H1 (cell line): ENCODE data around the gene HEPHL1. TPM values are rescaled to one million over a fixed set of nuclear protein-coding genes. Genes with fewer than 3 reads are reported as not detected.

Experiments
- CTCF ChIA-PET: fragments of 300-600 bp; sonication (Branson Sonifier 250); formaldehyde crosslinking; loops from one replicate; lab custom pipeline; 2021; ENCODE audit not compliant: partially characterized antibody; lab: Charles Lee
- POLR2A ChIA-PET: fragments of 300-600 bp; sonication (Branson Sonifier 250); formaldehyde crosslinking; loops from one replicate; lab custom pipeline; 2021; ENCODE audit warnings: inconsistent platforms; ENCODE audit not compliant: partially characterized antibody; lab: Charles Lee
- DNase-seq, 2 experiments: peaks; one replicate each; pipeline versions ENCODE4 v3.0.0 to v3.0.0-alpha.2; 2010 to 2022; ENCODE audit warnings: low spot score in 2 of 2, low read depth in 1 of 2, mixed read lengths in 1 of 2
- FAIRE-seq: peaks from 2 replicates; lab custom pipeline; 2011; peaks lifted over from hg19 to GRCh38; lab: Jason Lieb, UNC
- H2AFZ ChIP-seq: 2 replicates; pipeline ENCODE4 v1.8.1; 2012; ENCODE audit warnings: low read length, inconsistent platforms
- H2AK5ac ChIP-seq: 2 replicates; pipeline ENCODE4 v1.6.1; 2013; ENCODE audit warnings: low read depth, low read length
- H2BK120ac ChIP-seq: replicated peaks from 2 replicates; pipeline ENCODE3; 2013; ENCODE audit warnings: low read depth, low read length, inconsistent platforms
- H2BK12ac ChIP-seq: 2 replicates; pipeline ENCODE4 v1.6.1; 2013; ENCODE audit warnings: low read depth, low read length
- H2BK15ac ChIP-seq: 2 replicates; pipeline ENCODE4 v1.6.1; 2013; ENCODE audit warnings: low read length
- H2BK20ac ChIP-seq: 2 replicates; pipeline ENCODE4 v1.6.1; 2013; ENCODE audit warnings: low read length
- H2BK5ac ChIP-seq: 2 replicates; pipeline ENCODE4 v1.6.1; 2013; ENCODE audit warnings: low read depth, low read length
- H3K14ac ChIP-seq: 2 replicates; pipeline ENCODE4 v1.6.1; 2013; ENCODE audit warnings: inconsistent platforms; ENCODE audit not compliant: insufficient read length
- H3K18ac ChIP-seq: 2 replicates; pipeline ENCODE4 v1.6.1; 2013; ENCODE audit warnings: low read length; ENCODE audit errors: extremely low read depth
- H3K23ac ChIP-seq: 2 replicates; pipeline ENCODE4 v1.6.1; 2013; ENCODE audit warnings: inconsistent platforms; ENCODE audit not compliant: insufficient read length
- H3K23me2 ChIP-seq: 2 replicates; pipeline ENCODE4 v1.6.1; 2013; ENCODE audit warnings: low read depth, low read length
- H3K27ac ChIP-seq: 2 replicates; pipeline ENCODE4 v1.6.1; 2011; ENCODE audit warnings: low read depth, low read length, inconsistent platforms
- H3K27me3 ChIP-seq, 4 experiments: replicated peaks in 1 of 4; 1 replicate in 1 of 4; 2 replicates in 3 of 4; pipeline versions ENCODE4 v1.6.1 to v1.8.1; 2011 to 2013; ENCODE audit warnings: low read length in 3 of 4, mild to moderate bottlenecking in 3 of 4, inconsistent platforms in 2 of 4, mixed read lengths in 2 of 4, moderate library complexity in 1 of 4; ENCODE audit not compliant: control insufficient read depth in 3 of 4, insufficient read depth in 3 of 4; ENCODE audit errors: extremely low read depth in 1 of 4
- H3K36me3 ChIP-seq, 4 experiments: 2 replicates each; pipeline versions ENCODE4 v1.6.1 to v1.8.1; 2011 to 2013; ENCODE audit warnings: mild to moderate bottlenecking in 4 of 4, low read length in 3 of 4, moderate library complexity in 2 of 4, control low read depth in 1 of 4, inconsistent platforms in 1 of 4; ENCODE audit not compliant: insufficient read depth in 4 of 4, control insufficient read depth in 2 of 4
- H3K4ac ChIP-seq: replicated peaks from 2 replicates; pipeline ENCODE3; 2013; ENCODE audit warnings: low read length, low read depth, mixed read lengths, inconsistent platforms; ENCODE audit not compliant: insufficient read length
- H3K4me1 ChIP-seq, 4 experiments: replicated peaks in 1 of 4; 1 replicate in 1 of 4; 2 replicates in 3 of 4; pipeline versions ENCODE4 v1.6.1 to v1.8.1; 2011 to 2013; ENCODE audit warnings: low read length in 3 of 4, inconsistent platforms in 2 of 4, mixed read lengths in 1 of 4; ENCODE audit not compliant: insufficient read depth in 4 of 4, control insufficient read depth in 3 of 4
- H3K4me2 ChIP-seq, 2 experiments: 2 replicates each; pipeline versions ENCODE4 v1.6.1 to v1.8.1; 2011 to 2013; ENCODE audit warnings: low read depth in 2 of 2, low read length in 2 of 2, control low read depth in 1 of 2, inconsistent platforms in 1 of 2, mild to moderate bottlenecking in 1 of 2; ENCODE audit not compliant: insufficient read depth in 1 of 2
- H3K4me3 ChIP-seq, 4 experiments: fragments of 200-600, 300-600 bp in 1 of 4; sonication (generic), shearing (Covaris generic), sonication (Bioruptor Twin) in 1 of 4; 2 replicates each; pipeline versions ENCODE4 v1.5.1 to v1.8.1; 2011 to 2016; ENCODE audit warnings: low read length in 4 of 4, low read depth in 3 of 4, control low read depth in 2 of 4, inconsistent platforms in 2 of 4, mild to moderate bottlenecking in 2 of 4, mixed read lengths in 1 of 4, moderate library complexity in 1 of 4; ENCODE audit not compliant: insufficient read depth in 2 of 4; ENCODE audit errors: extremely low read depth in 1 of 4
- H3K56ac ChIP-seq: replicated peaks from 2 replicates; pipeline ENCODE3; 2013; ENCODE audit warnings: low read depth, mild to moderate bottlenecking, mixed read lengths, low read length, inconsistent platforms; ENCODE audit not compliant: insufficient read length
- H3K79me1 ChIP-seq: 2 replicates; pipeline ENCODE4 v1.6.1; 2013; ENCODE audit warnings: low read depth, low read length, control low read depth
- H3K79me2 ChIP-seq, 2 experiments: 2 replicates each; pipeline versions ENCODE4 v1.6.1 to v1.8.1; 2012 to 2013; ENCODE audit warnings: low read length in 2 of 2, mild to moderate bottlenecking in 2 of 2, inconsistent platforms in 1 of 2; ENCODE audit not compliant: insufficient read depth in 2 of 2, control insufficient read depth in 1 of 2
- H3K9ac ChIP-seq, 4 experiments: replicated peaks in 1 of 4; 1 replicate in 1 of 4; 2 replicates in 3 of 4; pipeline versions ENCODE4 v1.6.1 to v1.8.1; 2011 to 2013; ENCODE audit warnings: low read depth in 3 of 4, low read length in 3 of 4, control low read depth in 2 of 4, mild to moderate bottlenecking in 2 of 4, moderate library complexity in 2 of 4, inconsistent platforms in 1 of 4; ENCODE audit errors: extremely low read depth in 1 of 4
- H3K9me3 ChIP-seq, 2 experiments: 2 replicates each; pipeline versions ENCODE4 v1.6.1 to v1.8.1; 2012 to 2013; ENCODE audit warnings: mild to moderate bottlenecking in 2 of 2, moderate library complexity in 2 of 2, control low read depth in 1 of 2, inconsistent platforms in 1 of 2, low read depth in 1 of 2, low read length in 1 of 2, mixed read lengths in 1 of 2; ENCODE audit not compliant: insufficient read depth in 2 of 2
- H4K20me1 ChIP-seq, 2 experiments: replicated peaks in 1 of 2; 2 replicates each; pipeline versions ENCODE3 to v1.8.1; 2011 to 2013; ENCODE audit warnings: inconsistent platforms in 2 of 2, low read length in 2 of 2, mild to moderate bottlenecking in 1 of 2; ENCODE audit not compliant: insufficient read depth in 2 of 2, control insufficient read depth in 1 of 2
- H4K5ac ChIP-seq: 2 replicates; pipeline ENCODE4 v1.6.1; 2013; ENCODE audit warnings: low read length, low read depth, mixed read lengths, inconsistent platforms; ENCODE audit not compliant: insufficient read length
- H4K8ac ChIP-seq: 2 replicates; pipeline ENCODE4 v1.8.0; 2013; ENCODE audit warnings: mild to moderate bottlenecking, moderate library complexity, low read length, inconsistent platforms; ENCODE audit not compliant: insufficient read depth; ENCODE audit errors: extremely low read depth
- H4K91ac ChIP-seq: replicated peaks from 2 replicates; pipeline ENCODE3; 2013; ENCODE audit warnings: low read length, mixed read lengths, inconsistent platforms; ENCODE audit not compliant: insufficient read length
- HDAC2 ChIP-seq, 2 experiments: fragments of 300-600 bp in 1 of 2; sonication (generic) in 1 of 2; IDR thresholded peaks; 2 replicates each; pipeline ENCODE4 v1.6.1; 2011 to 2012; ENCODE audit warnings: low read depth in 2 of 2, low read length in 2 of 2, mild to moderate bottlenecking in 2 of 2, moderate library complexity in 2 of 2, borderline replicate concordance in 1 of 2, inconsistent platforms in 1 of 2
- MAFK ChIP-seq: IDR thresholded peaks from 2 replicates; pipeline ENCODE4 v1.6.1; 2012; ENCODE audit warnings: low read depth, mild to moderate bottlenecking, improper control_type of control experiment, low read length
- WGBS, 2 experiments: shearing (Covaris generic) in 1 of 2; methylation state at CpG; one replicate each; pipeline versions ENCODE4 v1.1.6 to v1.1.7; 2013 to 2015; ENCODE audit warnings: low lambda C conversion rate in 2 of 2, mixed read lengths in 2 of 2, inconsistent platforms in 1 of 2, low coverage in 1 of 2, missing lambda C conversion rate in 1 of 2; ENCODE audit not compliant: insufficient replicate concordance in 2 of 2, insufficient coverage in 1 of 2, insufficient read length in 1 of 2; ENCODE audit errors: extremely low coverage in 1 of 2, missing lambda C conversion rate in 1 of 2; 5-methylcytosine and 5-hydroxymethylcytosine counted together
- polyA plus RNA-seq, 7 experiments: library from polyadenylated mRNA; depleted of rRNA in 3 of 7; stranded (reverse) in 5 of 7; unstranded in 2 of 7; fragments of >200 nt in 5 of 7; fragments of 200-250 nt in 2 of 7; gene quantifications; 1 replicate in 5 of 7; 2 replicates in 1 of 7; 4 replicates in 1 of 7; pipeline versions ENCODE4 v1.2.1 to v1.2.3, GENCODE V29; 2011 to 2013; ENCODE audit warnings: missing spikeins in 2 of 7, mixed read lengths in 2 of 7
- total RNA-seq: library from RNA; stranded (reverse); fragmentation: NEBNext Ultra II Directional; extraction: Animal tissue kit (Norgen Biotek cat#: 25700); gene quantifications from 2 replicates; pipeline ENCODE4 v1.2.1, GENCODE V29; 2021
- TF ChIP-seq, protein P1 (sequence below), 3 experiments: IDR thresholded peaks; 1 replicate in 2 of 3; 2 replicates in 1 of 3; pipeline versions ENCODE4 v1.5.1 to v1.6.1; 2011; ENCODE audit warnings: low read length in 3 of 3, mild to moderate bottlenecking in 3 of 3, inconsistent platforms in 2 of 3, low read depth in 1 of 3, moderate library complexity in 1 of 3; ENCODE audit not compliant: insufficient read depth in 1 of 3; ENCODE audit errors: control extremely low read depth in 1 of 3

Gene HEPHL1
- total and polyA plus RNA-seq, 2 of the 8 experiments (the other 6 are each of a cell fraction or from before 2014, with no cell fraction given): 0.09 to 0.11 TPM

DNA sequence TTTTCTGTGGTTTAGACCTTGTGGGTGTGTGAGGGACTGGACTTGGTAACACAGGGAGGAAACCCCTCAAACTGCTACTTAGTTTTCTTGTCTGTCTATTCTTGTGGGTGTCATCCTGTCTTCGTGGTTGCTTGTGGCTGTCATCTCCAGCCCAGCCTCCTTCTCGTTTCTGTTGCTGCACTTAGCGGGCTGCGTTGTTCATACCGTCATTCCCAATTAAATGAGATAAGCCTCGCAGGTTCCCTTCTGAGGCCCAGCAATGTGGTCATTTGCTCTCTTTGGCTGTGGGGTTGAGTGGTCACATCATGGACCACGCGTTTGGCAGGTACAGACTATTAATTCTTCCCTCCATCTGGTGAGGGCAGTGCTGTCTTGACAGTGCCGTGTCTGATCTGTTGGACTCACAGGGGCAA is 126.3 kb downstream of the HEPHL1 start:
- POLR2A ChIA-PET: no interaction called here
- no peak for FAIRE-seq
- TF ChIP-seq HDAC2 (IDR thresholded peaks at IDR 0.05; ENCODE audit: borderline replicate concordance in 1 of 2, low read depth in 2 of 2, low read length in 2 of 2): no peak
- TF ChIP-seq MAFK: no peak
- TF ChIP-seq, protein P1, sequence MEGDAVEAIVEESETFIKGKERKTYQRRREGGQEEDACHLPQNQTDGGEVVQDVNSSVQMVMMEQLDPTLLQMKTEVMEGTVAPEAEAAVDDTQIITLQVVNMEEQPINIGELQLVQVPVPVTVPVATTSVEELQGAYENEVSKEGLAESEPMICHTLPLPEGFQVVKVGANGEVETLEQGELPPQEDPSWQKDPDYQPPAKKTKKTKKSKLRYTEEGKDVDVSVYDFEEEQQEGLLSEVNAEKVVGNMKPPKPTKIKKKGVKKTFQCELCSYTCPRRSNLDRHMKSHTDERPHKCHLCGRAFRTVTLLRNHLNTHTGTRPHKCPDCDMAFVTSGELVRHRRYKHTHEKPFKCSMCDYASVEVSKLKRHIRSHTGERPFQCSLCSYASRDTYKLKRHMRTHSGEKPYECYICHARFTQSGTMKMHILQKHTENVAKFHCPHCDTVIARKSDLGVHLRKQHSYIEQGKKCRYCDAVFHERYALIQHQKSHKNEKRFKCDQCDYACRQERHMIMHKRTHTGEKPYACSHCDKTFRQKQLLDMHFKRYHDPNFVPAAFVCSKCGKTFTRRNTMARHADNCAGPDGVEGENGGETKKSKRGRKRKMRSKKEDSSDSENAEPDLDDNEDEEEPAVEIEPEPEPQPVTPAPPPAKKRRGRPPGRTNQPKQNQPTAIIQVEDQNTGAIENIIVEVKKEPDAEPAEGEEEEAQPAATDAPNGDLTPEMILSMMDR (IDR thresholded peaks at IDR 0.05; ENCODE audit: control extremely low read depth in 1 of 3, insufficient read depth in 1 of 3, low read depth in 1 of 3, low read length in 3 of 3): no peak

More for the DNA sequence above, 126.3 kb downstream of the HEPHL1 start:
- Histone ChIP-seq H3K79me2 (peaks cover 53 to 100% of the 10 kb centered on the region in 2 experiments), H4K5ac (no peak overlapping the region), H3K79me1 (peaks cover 31% of the 10 kb centered on the region), H3K9ac (no peak overlapping the region), H3K4me3 (no peak overlapping the region), H4K91ac (no peak overlapping the region), H3K23me2 (no peaks in the 10 kb centered on the region), H3K27me3 (no peaks in the 10 kb centered on the region), H2AK5ac (no peak overlapping the region), H2BK20ac (no peak overlapping the region), H3K56ac (no peak overlapping the region), H2AFZ (no peak overlapping the region), H3K36me3 (peaks cover 0 to 3% (median 0%) of the 10 kb centered on the region in 4 experiments; a peak in 1 of 8 replicates), H3K14ac (no peak overlapping the region), H3K27ac (no peak overlapping the region), H3K18ac (no peak overlapping the region), H3K4me1 (peaks cover 10 to 30% (median 17%) of the 10 kb centered on the region in 4 experiments), H3K23ac (no peak overlapping the region), H4K20me1 (peaks cover 34 to 51% of the 10 kb centered on the region in 2 experiments), H4K8ac (no peak overlapping the region), H2BK15ac (no peak overlapping the region), H3K4me2 (no peak overlapping the region), H2BK120ac (no peak overlapping the region), H2BK12ac (no peak overlapping the region), H2BK5ac (no peak overlapping the region), H3K9me3 (no peaks in the 10 kb centered on the region), H3K4ac (no peak overlapping the region)
- CTCF ChIA-PET: interaction anchor here (0.9 kb wide), 1 partner anchor 358 kb away, joined by 5 read pairs; no protein-coding TSS in a partner anchor
- no peak for DNase-seq
- WGBS, 2 experiments: 89% methylated on average over 9 of the region's 9 CpGs; no CpG with 5 or more reads in 1 of the 2 experiments
